Smooth muscle cell of the umbilical artery (primary cell): ENCODE results near the gene TNFAIP8L2. TPM values are rescaled to one million over a fixed set of nuclear protein-coding genes. Genes with fewer than 3 reads are reported as not detected.

Experiments used
- total RNA-seq: library from RNA; depleted of rRNA; stranded (reverse); fragments of >200 nt; gene quantifications from 2 replicates; pipeline ENCODE4 v1.2.3, GENCODE V29; 2014

Gene TNFAIP8L2
- total RNA-seq: not detected in 2 replicates

DNA sequence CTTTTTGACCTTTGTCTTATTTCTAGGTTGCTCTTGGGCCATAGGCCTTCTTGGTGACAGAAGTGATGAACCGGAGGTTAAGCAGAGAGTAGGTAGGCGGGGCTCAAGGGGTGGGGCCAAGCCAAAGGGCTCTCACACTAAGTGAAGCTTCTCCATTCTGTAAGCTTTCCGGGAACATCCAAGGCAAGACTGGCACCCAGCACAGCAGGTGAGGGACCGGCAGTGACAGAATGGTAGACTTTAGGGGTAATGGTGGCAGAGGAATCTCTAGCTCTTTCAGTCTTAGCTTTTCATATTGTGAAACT lies at the start of gene TNFAIP8L2:
TSS of gene TNFAIP8L2 (plus strand) at position 135 of the 305 bp plus-strand sequence. CDS start 2,049 bp downstream, outside the sequence.

DNA sequence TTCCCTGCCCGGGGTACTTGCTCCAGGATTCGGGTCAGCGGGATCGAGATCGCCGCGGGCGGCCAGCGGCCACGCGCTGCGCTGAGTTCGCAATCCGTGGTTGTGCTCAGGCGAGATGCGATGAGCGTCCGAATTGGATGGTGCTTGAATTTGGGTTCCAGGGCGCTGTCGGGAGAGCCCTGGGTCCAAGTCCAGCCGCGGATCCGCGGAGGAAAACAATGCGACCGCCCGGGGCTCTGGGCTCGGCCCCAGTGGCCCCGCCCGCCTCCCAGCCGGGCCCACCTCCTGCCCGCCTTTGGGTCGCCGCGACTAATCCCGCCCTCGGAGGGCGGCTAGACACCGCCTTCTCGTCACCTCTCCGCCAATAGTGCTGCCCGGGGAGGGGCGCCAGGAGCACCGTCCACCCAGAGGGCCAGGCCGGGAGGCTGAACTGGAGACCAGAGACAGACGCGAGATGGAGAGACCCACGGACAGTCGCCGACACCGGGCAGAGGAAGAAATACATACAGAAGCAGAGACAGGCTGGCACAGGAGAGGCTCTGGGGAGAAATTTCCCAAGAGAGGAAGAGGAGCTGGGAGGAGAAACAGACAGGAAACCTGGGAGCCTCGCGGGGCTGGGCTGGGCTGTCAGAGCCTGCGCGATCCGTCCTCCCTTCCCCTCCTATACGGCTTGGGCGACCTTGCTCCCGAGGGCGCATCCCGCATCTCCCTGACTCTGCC lies 9.9 kb upstream of the TNFAIP8L2 start, which contains the start of gene SEMA6C:
TSS of gene SEMA6C (minus strand) at position 220 of the 720 bp plus-strand sequence. CDS start 4,010 bp downstream, outside the sequence.

DNA sequence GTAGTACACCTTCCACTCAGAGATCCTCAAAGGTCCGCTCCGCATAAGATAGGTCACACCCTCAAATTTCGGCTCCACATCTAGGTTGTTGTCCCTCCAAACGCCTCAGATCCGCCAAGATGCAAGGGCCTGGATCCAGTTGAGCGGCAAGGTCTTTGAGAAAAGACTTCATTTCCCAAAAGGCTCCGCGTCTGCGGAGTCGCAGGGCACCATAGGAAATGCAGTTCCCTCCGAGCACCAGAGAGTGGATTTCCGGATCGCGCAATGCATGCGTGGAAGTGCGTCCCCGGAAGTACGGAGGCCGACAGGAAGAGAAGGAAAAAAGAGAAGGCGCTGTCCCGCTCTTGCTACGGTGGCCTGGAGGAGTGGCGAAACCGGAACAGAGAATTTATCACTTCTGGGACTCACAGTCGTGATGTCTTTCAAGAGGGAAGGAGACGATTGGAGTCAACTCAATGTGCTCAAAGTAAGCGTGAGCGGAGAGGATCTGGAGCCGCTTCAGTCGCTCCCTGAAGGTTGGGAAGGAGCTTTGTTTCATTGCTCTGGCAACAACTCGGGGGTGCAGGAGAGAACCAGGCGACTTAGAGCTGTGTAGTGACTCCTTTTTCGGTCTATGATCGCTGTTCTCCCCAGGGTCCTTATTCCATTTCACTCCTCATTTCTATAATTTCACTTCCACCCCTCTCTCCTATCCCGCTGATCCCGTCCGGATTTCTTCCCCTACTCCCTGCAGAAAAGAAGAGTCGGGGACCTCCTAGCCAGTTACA lies 9.5 kb downstream of the TNFAIP8L2 start, which contains the start of the genes LYSMD1 and SCNM1:
TSS of gene LYSMD1 (minus strand) at position 165 of the 767 bp plus-strand sequence. CDS start 644 bp downstream, outside the sequence.
TSS of gene SCNM1 (plus strand) at position 407 of the 767 bp plus-strand sequence. CDS start at position 416, 9 bp downstream.

DNA sequence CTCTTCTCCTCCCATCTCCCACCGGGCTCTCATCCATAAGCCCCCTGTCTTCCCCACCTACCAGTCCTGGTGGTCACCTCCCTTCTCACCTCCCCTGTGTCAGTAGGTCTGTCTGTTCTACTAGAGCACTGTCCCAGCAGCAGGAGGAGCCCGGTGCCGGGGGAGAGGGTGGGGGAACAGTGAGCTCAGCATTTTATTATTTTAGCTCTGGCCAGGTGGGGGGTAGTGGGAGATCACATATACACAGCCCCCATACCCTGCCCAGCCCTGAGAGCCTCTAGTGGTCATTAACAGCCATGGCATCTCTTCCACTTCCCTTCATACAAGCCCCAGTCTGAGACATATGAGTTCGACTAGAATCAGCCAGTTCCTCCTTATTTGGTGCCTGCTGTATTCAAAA lies 19.4 kb downstream of the TNFAIP8L2 start, which contains the start of gene TMOD4:
TSS of gene TMOD4 (minus strand) at position 119 of the 400 bp plus-strand sequence. CDS start 1,106 bp downstream, outside the sequence.

DNA sequence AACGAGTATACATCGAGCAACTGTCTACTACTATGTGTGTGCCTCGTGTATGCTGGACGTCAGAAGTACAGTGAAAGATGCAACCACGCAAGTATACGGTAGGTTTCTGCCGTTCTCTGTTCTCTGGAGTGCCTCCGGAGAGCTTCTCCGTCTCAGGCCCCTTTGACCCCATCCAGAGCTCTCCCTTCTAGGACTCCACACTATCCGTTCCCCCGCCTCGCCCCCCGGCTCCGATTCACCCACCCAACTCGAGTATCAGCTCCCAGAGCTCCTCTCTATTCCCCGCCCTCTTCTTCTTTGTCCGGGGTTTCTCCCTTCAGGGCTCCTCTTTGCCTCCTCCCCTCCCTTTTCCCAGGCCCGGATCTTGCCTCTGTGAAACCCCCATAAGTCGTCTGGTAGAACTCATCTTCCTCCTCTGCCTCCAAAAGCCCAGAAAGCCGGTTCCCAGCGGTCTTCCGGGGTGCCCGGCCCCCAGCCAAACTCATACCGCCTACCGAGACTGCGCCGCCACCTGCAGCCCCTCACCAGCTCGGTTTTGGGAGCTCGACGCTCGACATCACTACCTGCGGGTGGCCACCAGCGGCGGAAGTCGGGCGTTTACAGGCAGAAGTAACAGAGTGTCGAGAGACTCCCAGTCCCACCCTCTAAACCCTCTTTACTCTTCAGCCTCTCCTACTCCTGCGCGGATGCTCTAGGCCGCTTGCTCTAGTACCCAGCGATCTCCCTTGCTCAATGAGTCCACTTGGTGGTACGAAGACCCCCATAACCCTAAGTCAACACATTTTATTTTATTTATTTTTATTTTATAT lies 33.4 kb downstream of the TNFAIP8L2 start, which contains the start of gene VPS72:
TSS of gene VPS72 (minus strand) at position 561 of the 809 bp plus-strand sequence. CDS start at position 485, 76 bp downstream.

DNA sequence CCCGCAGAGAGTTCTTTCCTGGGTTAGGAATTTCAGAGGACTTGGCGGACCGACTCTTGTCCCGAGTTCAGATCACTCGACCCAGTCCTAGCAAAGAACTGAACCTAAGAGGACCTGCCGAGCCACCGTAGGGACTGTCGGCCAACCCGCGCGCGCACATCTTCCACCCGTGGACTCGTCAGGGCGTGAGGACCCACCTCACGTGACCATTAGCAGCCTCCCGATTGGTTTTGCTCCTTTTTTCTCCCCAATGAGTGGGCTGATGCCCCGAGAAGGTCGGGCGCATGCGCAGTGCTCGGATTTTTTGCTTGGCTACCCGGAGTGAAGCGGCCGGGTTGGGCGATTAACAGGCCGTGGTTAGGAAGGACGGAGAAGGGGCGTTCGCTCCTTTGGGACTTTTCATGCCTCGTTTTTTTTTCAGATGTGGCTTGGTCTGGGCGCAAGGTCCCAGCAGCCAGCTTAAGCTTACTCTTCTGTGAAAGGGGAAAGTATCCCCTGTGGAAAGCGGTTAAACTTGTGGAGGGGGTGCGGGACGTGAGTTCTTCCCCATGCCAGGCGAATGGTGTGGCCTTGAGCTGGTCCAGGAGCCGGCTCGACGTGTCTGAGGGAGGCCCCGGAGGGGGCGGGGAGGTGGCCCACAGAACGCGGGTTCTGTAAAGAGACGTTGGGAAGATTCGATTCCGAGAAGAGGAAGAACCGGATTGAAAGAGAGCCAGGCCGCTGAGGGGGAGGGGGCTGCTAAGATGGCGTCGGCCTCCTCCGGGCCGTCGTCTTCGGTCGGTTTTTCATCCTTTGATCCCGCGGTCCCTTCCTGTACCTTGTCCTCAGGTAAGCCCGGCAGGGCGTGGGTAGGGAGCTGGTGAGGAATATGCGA lies 42.0 kb downstream of the TNFAIP8L2 start, which contains the start of gene PIP5K1A:
TSS of gene PIP5K1A (plus strand) at position 299 of the 874 bp plus-strand sequence. CDS start at position 744, 445 bp downstream.

Other genes with a start within 250 kb of the TNFAIP8L2 start
- gene SETDB1, start 230.3 kb upstream of the TNFAIP8L2 start, total RNA-seq: 27.9 and 31.2 TPM in 2 replicates
- 67.4 and 80.4 TPM in 2 replicates for gene CERS2, start 181.8 kb upstream of the TNFAIP8L2 start, total RNA-seq
- 0.05 TPM in 1 of 2 replicates, not detected in the other for gene ANXA9, start 174.4 kb upstream of the TNFAIP8L2 start, total RNA-seq
- gene MINDY1, start 149.7 kb upstream of the TNFAIP8L2 start, total RNA-seq: 4.5 and 8.2 TPM in 2 replicates
- gene PRUNE1, start 148.2 kb upstream of the TNFAIP8L2 start, total RNA-seq: 5.0 and 8.0 TPM in 2 replicates
- gene BNIPL, start 120.1 kb upstream of the TNFAIP8L2 start, total RNA-seq: 0.14 and 0.30 TPM in 2 replicates
- 1.2 and 1.5 TPM in 2 replicates for gene C1orf56, start 108.9 kb upstream of the TNFAIP8L2 start, total RNA-seq
- gene CDC42SE1, start 97.0 kb upstream of the TNFAIP8L2 start, total RNA-seq: 59.4 and 63.3 TPM in 2 replicates
- gene MLLT11, start 96.3 kb upstream of the TNFAIP8L2 start, total RNA-seq: 12.5 and 16.1 TPM in 2 replicates
- 10.1 and 10.6 TPM in 2 replicates for gene GABPB2, start 85.9 kb upstream of the TNFAIP8L2 start, total RNA-seq
- 0.89 and 1.7 TPM in 2 replicates for gene SEMA6C, start 10.0 kb upstream of the TNFAIP8L2 start, total RNA-seq
- gene LYSMD1, start 9.3 kb downstream of the TNFAIP8L2 start, total RNA-seq: 4.8 and 8.0 TPM in 2 replicates
- 16.2 and 20.5 TPM in 2 replicates for gene SCNM1, start 9.5 kb downstream of the TNFAIP8L2 start, total RNA-seq
- gene TMOD4, start 19.3 kb downstream of the TNFAIP8L2 start, total RNA-seq: not detected in 2 replicates
- gene VPS72, start 33.5 kb downstream of the TNFAIP8L2 start, total RNA-seq: 33.9 and 34.0 TPM in 2 replicates
- 55.5 and 84.4 TPM in 2 replicates for gene PIP5K1A, start 41.9 kb downstream of the TNFAIP8L2 start, total RNA-seq
- 201 and 226 TPM in 2 replicates for gene PSMD4, start 98.1 kb downstream of the TNFAIP8L2 start, total RNA-seq
- 9.2 and 13.1 TPM in 2 replicates for gene ZNF687, start 125.7 kb downstream of the TNFAIP8L2 start, total RNA-seq
- 54.3 and 63.2 TPM in 2 replicates for gene PI4KB, start 170.8 kb downstream of the TNFAIP8L2 start, total RNA-seq
- 47.5 and 53.5 TPM in 2 replicates for gene RFX5, start 190.6 kb downstream of the TNFAIP8L2 start, total RNA-seq
- gene SELENBP1, start 216.1 kb downstream of the TNFAIP8L2 start, total RNA-seq: 11.2 and 14.6 TPM in 2 replicates
- gene PSMB4, start 242.9 kb downstream of the TNFAIP8L2 start, total RNA-seq: 217 and 332 TPM in 2 replicates